Measurements from ENCODE around the gene GMPR. TPM values are rescaled to one million over a fixed set of nuclear protein-coding genes. Genes with fewer than 3 reads are reported as not detected.
"Not testable (repeated sequence)": the region's sequence is repeated elsewhere in the genome, so short reads cannot be mapped to it uniquely, and the experiment has no call there.

The GMPR gene
- total RNA-seq, 1 donor from 2014 or later, result 2.4 TPM

GRCh38 chr6:16225062-16225731 lies 13.2 kb upstream of the GMPR start:
- intact Hi-C loops (cut with micrococcal nuclease), result not testable (repeated sequence)

- intact Hi-C loops (cut with micrococcal nuclease), result not testable (repeated sequence)
Observed at GRCh38 chr6:16226117-16227047, 12.0 kb upstream of the GMPR start.

- intact Hi-C loops (cut with micrococcal nuclease), result no loop called here
Observed at GRCh38 chr6:16227048-16227562, 11.3 kb upstream of the GMPR start.

- intact Hi-C loops (cut with micrococcal nuclease), result no loop called here
Observed at GRCh38 chr6:16227605-16228004, 10.8 kb upstream of the GMPR start.

- intact Hi-C loops (cut with micrococcal nuclease), result no loop called here
Observed at GRCh38 chr6:16228043-16228442, 10.3 kb upstream of the GMPR start.

- intact Hi-C loops (cut with micrococcal nuclease), result no loop called here
Observed at GRCh38 chr6:16228709-16229665, 9.4 kb upstream of the GMPR start.

- intact Hi-C loops (cut with micrococcal nuclease), result no loop called here
Observed at GRCh38 chr6:16229700-16230099, 8.7 kb upstream of the GMPR start.

- intact Hi-C loops (cut with micrococcal nuclease), result no loop called here
Observed at GRCh38 chr6:16230953-16231352, 7.4 kb upstream of the GMPR start.

- intact Hi-C loops (cut with micrococcal nuclease), result no loop called here
Observed at GRCh38 chr6:16232086-16232485, 6.3 kb upstream of the GMPR start.

GRCh38 chr6:16236009-16236501 lies 2.3 kb upstream of the GMPR start:
- intact Hi-C loops (cut with micrococcal nuclease), result loop anchor here (5.0 kb wide), 2 partner anchors 99 to 526 kb away; partner anchors contain the start of gene ATXN1

GRCh38 chr6:16236631-16237199 lies 1.7 kb upstream of the GMPR start:
- intact Hi-C loops (cut with micrococcal nuclease), result loop anchor here (5.0 kb wide), 2 partner anchors 99 to 526 kb away; partner anchors contain the start of gene ATXN1

GRCh38 chr6:16237242-16237641 lies 1.1 kb upstream of the GMPR start:
- intact Hi-C loops (cut with micrococcal nuclease), result loop anchor here (5.0 kb wide), 2 partner anchors 100 to 525 kb away; partner anchors contain the start of gene ATXN1

GRCh38 chr6:16238963-16239797 lies 793 bp downstream of the GMPR start:
- intact Hi-C loops (cut with micrococcal nuclease), result loop anchor here (5.0 kb wide), 2 partner anchors 102 to 523 kb away; partner anchors contain the start of gene ATXN1

GRCh38 chr6:16239798-16240123 lies 1.4 kb downstream of the GMPR start:
- intact Hi-C loops (cut with micrococcal nuclease), result loop anchor here (5.0 kb wide), 2 partner anchors 102 to 523 kb away; partner anchors contain the start of gene ATXN1

GRCh38 chr6:16240589-16241320 lies 2.4 kb downstream of the GMPR start:
- intact Hi-C loops (cut with micrococcal nuclease), result no loop called here

- intact Hi-C loops (cut with micrococcal nuclease), result no loop called here
Observed at GRCh38 chr6:16241321-16241689, 2.9 kb downstream of the GMPR start.

- intact Hi-C loops (cut with micrococcal nuclease), result no loop called here
Observed at GRCh38 chr6:16243055-16243454, 4.7 kb downstream of the GMPR start.

GRCh38 chr6:16243664-16244063 lies 5.3 kb downstream of the GMPR start:
- intact Hi-C loops (cut with micrococcal nuclease), result no loop called here

- intact Hi-C loops (cut with micrococcal nuclease), result no loop called here
Observed at GRCh38 chr6:16244446-16244845, 6.1 kb downstream of the GMPR start.

Data from T-helper 2 cell treated with Interferon-gamma antibody and Interleukin-4, amounts not matched to agents 100 ng/mL and 5 ng/mL, for 36 hours (primary cell).